Activated CD8-positive, alpha-beta memory T cell treated with anti-CD3 and anti-CD28 coated beads for 48 hours (primary cell): ENCODE data around the gene ST6GALNAC3.
"Not testable (repeated sequence)": the region's sequence is repeated elsewhere in the genome, so short reads cannot be mapped to it uniquely, and the experiment has no call there.

Source experiments
- DNase-seq, 3 experiments: peaks; one replicate each; pipeline ENCODE4 v3.0.0-alpha.2; 2020; ENCODE audit warnings: low read depth in 2 of 3, low spot score in 2 of 3

Gene ST6GALNAC3

GRCh38 chr1:76317299-76317900 lies 242.9 kb downstream of the ST6GALNAC3 start:
- DNase-seq = no peak

GRCh38 chr1:76330991-76331603 lies 256.6 kb downstream of the ST6GALNAC3 start:
- DNase-seq = no peak

GRCh38 chr1:76335882-76336281 lies 261.3 kb downstream of the ST6GALNAC3 start:
- no peak for DNase-seq

- DNase-seq = no peak
These were observed 262.4 kb downstream of the ST6GALNAC3 start for GRCh38 chr1:76336931-76337371.

- no peak for DNase-seq
These were observed 263.1 kb downstream of the ST6GALNAC3 start for GRCh38 chr1:76337542-76338219.

GRCh38 chr1:76340056-76340455 lies 265.5 kb downstream of the ST6GALNAC3 start:
- DNase-seq = no peak

- DNase-seq = not testable (repeated sequence)
These were observed 267.3 kb downstream of the ST6GALNAC3 start for GRCh38 chr1:76341816-76342215.

GRCh38 chr1:76343356-76343755 lies 268.8 kb downstream of the ST6GALNAC3 start:
- DNase-seq = no peak

- no peak for DNase-seq
These were observed 277.1 kb downstream of the ST6GALNAC3 start for GRCh38 chr1:76351655-76352054.

GRCh38 chr1:76352741-76353435 lies 278.3 kb downstream of the ST6GALNAC3 start:
- DNase-seq = no peak

GRCh38 chr1:76354236-76354635 lies 279.7 kb downstream of the ST6GALNAC3 start:
- no peak for DNase-seq

- DNase-seq = no peak
These were observed 292.2 kb downstream of the ST6GALNAC3 start for GRCh38 chr1:76366726-76367125.

GRCh38 chr1:76371941-76372340 lies 297.4 kb downstream of the ST6GALNAC3 start:
- no peak for DNase-seq

GRCh38 chr1:76374086-76374485 lies 299.5 kb downstream of the ST6GALNAC3 start:
- no peak for DNase-seq

- no peak for DNase-seq
These were observed 302.7 kb downstream of the ST6GALNAC3 start for GRCh38 chr1:76377247-76377646.

GRCh38 chr1:76379506-76379905 lies 305.0 kb downstream of the ST6GALNAC3 start:
- no peak for DNase-seq

- DNase-seq = no peak
These were observed 307.0 kb downstream of the ST6GALNAC3 start for GRCh38 chr1:76381450-76382097.

- no peak for DNase-seq
These were observed 313.7 kb downstream of the ST6GALNAC3 start for GRCh38 chr1:76388261-76388660.

GRCh38 chr1:76390456-76390855 lies 315.9 kb downstream of the ST6GALNAC3 start:
- DNase-seq = no peak

- DNase-seq = no peak
These were observed 320.5 kb downstream of the ST6GALNAC3 start for GRCh38 chr1:76395059-76395458.

- no peak for DNase-seq
These were observed 327.6 kb downstream of the ST6GALNAC3 start for GRCh38 chr1:76402128-76402527.
